Right lobe of liver (tissue), 6 donors: ENCODE results near the gene MMP15. TPM values are rescaled to one million over a fixed set of nuclear protein-coding genes. Genes with fewer than 3 reads are reported as not detected.
A peak's percentile ranks its signal among the peaks of the same experiment; 100 is the strongest.

Experiments
- ATAC-seq, 4 donors: fragments of 200-7000 bp; cut with Tn5 transposase; one replicate each; pipeline ENCODE4 v1.9.1; 2020; ENCODE audit warnings: mild to moderate bottlenecking in 4 of 4, moderate library complexity in 4 of 4
- DNase-seq, 3 donors: peaks; one replicate each; pipeline ENCODE4 v3.0.0-alpha.2; 2020
- H3K27ac ChIP-seq, 3 donors: fragments of 200-600 bp; one replicate each; pipeline ENCODE4 v1.8.0; 2022
- H3K27me3 ChIP-seq, 2 donors: fragments of 200-600 bp; one replicate each; pipeline ENCODE4 v1.8.0; 2022
- H3K36me3 ChIP-seq, 4 donors: fragments of 200-600 bp; sonication (generic) in 1 of 4; one replicate each; pipeline versions ENCODE4 v1.5.1 to v1.8.0; 2017 to 2022; ENCODE audit warnings: control low read depth in 1 of 4
- H3K4me1 ChIP-seq, 4 donors: fragments of 200-600 bp; sonication (generic) in 1 of 4; one replicate each; pipeline versions ENCODE4 v1.5.1 to v1.8.0; 2017 to 2022; ENCODE audit warnings: control low read depth in 1 of 4
- H3K4me3 ChIP-seq, 3 donors: fragments of 200-600 bp; one replicate each; pipeline ENCODE4 v1.8.0; 2022
- H3K9me3 ChIP-seq, 4 donors: fragments of 200-600 bp; sonication (generic) in 1 of 4; one replicate each; pipeline versions ENCODE4 v1.5.1 to v1.8.0; 2017 to 2022; ENCODE audit warnings: control low read depth in 1 of 4
- POLR2A ChIP-seq: fragments of 450-650 bp; IDR thresholded peaks from one replicate; pipeline ENCODE4 v1.6.1; 2017; ENCODE audit warnings: antibody characterized with exemption, mild to moderate bottlenecking
- WGBS: methylation state at CpG from one replicate; pipeline ENCODE4 v1.1.6; 2018; ENCODE audit warnings: low coverage, low lambda C conversion rate; ENCODE audit not compliant: insufficient coverage; ENCODE audit errors: missing lambda C conversion rate; 5-methylcytosine and 5-hydroxymethylcytosine counted together
- intact Hi-C, 2 donors: fragments of 100-400 bp; cut with DNase I; formaldehyde crosslinking; loops; one replicate each; pipeline versions ENCODE4 v1.11.2 to v1.14.1; 2022
- total RNA-seq, 6 experiments: library from RNA; depleted of rRNA in 2 of 6; stranded (reverse); fragments of >200 nt in 2 of 6; fragmentation: NEBNext Ultra II Directional in 3 of 6; extraction: Animal tissue kit (Norgen Biotek cat#: 25700) in 3 of 6; gene quantifications; one replicate each; pipeline versions ENCODE4 v1.1.0 to v1.2.4, GENCODE V29; 2016 to 2023
- TF ChIP-seq, protein P1 (sequence below), 4 donors: fragments of 200-600 bp in 3 of 4; fragments of 450-650 bp in 1 of 4; IDR thresholded peaks; one replicate each; pipeline versions ENCODE4 v1.5.1 to v1.8.0; 2016 to 2022; ENCODE audit warnings: antibody characterized with exemption in 4 of 4, mild to moderate bottlenecking in 2 of 4
- donor health status: DM: no; HTN: yes; CAD: no.
- donor health status: DM: no; HTN: no; CAD: no.
- donor health status: DM: no; HTN: no; CAD: no.
- donor health status: DM: no; HTN: yes; CAD: no.
- donor health status: DM: no; HTN: yes; CAD: no.

Gene MMP15
- total RNA-seq, 6 experiments from 2014 or later: 22.3 to 76.0 (median 35.2) TPM

DNA sequence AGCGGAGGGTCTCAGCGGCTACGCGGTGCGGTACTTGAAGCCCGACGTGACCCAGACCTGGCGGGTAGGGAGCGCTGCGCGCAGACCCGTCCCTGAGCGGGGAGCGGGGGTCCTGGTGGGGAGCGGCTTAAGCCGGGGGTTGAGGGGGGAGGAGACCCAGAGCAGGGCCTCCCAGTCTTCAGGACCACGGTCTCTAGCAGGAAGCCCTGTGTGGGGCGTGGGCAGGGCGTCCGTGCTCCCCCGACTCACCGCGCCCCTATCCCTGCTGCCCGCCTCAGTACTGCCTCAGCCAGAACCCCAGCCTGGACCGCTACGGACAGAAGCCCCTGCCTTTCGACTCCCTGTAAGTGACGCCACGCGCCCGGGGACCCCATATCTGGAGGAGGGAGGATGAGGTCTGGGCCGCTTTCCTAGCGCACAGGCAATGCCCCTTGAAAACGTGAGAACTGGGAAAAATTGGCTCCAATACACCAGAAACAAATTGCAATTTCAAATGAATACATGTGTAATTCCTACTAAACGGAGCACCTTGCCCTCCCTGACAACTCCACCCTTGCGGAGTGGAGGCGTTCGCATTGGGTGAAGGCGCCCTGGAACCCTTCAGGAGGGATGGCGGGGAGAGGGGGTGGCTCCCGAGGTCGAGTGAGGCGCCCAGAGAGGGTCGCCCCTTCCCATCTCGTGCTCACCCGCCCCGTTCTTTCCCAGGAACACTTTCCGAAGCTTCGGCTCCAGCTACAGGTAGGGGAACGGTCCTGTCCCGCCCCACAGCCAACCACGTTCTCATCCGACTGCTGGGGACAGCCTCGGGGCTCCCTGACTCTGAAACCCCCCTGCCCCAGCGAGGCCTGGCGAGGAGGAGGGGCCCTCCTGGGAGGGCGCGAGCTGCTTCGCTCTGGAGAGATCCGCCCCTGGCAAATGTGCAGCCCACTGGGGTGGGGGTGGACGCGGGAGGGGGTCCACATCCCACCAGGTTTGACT lies 40.1 kb upstream of the MMP15 start:
- H3K27me3 ChIP-seq: peaks cover 0 to 6% of the 10 kb centered on the region in 2 donors
- intact Hi-C loops: no loop called here
- H3K9me3 ChIP-seq: no peaks in the 10 kb centered on the region
- ATAC-seq (peak; percentile 43 to 45 (median 44)), DNase-seq (no peak)
- no peak overlapping the region for H3K27ac ChIP-seq
- WGBS: 22% methylated on average over 32 of the region's 62 CpGs
- no peaks in the 10 kb centered on the region for H3K36me3 ChIP-seq
- H3K4me1 ChIP-seq: peaks cover 0 to 6% (median 0%) of the 10 kb centered on the region in 4 donors
- TF ChIP-seq, protein P1, sequence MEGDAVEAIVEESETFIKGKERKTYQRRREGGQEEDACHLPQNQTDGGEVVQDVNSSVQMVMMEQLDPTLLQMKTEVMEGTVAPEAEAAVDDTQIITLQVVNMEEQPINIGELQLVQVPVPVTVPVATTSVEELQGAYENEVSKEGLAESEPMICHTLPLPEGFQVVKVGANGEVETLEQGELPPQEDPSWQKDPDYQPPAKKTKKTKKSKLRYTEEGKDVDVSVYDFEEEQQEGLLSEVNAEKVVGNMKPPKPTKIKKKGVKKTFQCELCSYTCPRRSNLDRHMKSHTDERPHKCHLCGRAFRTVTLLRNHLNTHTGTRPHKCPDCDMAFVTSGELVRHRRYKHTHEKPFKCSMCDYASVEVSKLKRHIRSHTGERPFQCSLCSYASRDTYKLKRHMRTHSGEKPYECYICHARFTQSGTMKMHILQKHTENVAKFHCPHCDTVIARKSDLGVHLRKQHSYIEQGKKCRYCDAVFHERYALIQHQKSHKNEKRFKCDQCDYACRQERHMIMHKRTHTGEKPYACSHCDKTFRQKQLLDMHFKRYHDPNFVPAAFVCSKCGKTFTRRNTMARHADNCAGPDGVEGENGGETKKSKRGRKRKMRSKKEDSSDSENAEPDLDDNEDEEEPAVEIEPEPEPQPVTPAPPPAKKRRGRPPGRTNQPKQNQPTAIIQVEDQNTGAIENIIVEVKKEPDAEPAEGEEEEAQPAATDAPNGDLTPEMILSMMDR (IDR thresholded peaks at IDR 0.05): no peak
- TF ChIP-seq POLR2A: no peak
- H3K4me3 ChIP-seq: peak overlapping the region; percentile 25 to 43 (median 29)

- no peak for ATAC-seq
- 61% methylated on average over 8 of the region's 9 CpGs for WGBS
Observed at GRCh38 chr16:57986196-57986595, 39.4 kb upstream of the MMP15 start.

GRCh38 chr16:57987441-57988177 lies 37.9 kb upstream of the MMP15 start:
- DNase-seq (peak in 1 of 3 donors; percentile 18), ATAC-seq (no peak)
- Histone ChIP-seq H3K9me3 (no peaks in the 10 kb centered on the region), H3K27me3 (peaks cover 0 to 6% of the 10 kb centered on the region in 2 donors), H3K4me3 (no peak overlapping the region), H3K27ac (no peak overlapping the region), H3K36me3 (no peaks in the 10 kb centered on the region), H3K4me1 (peaks cover 0 to 6% (median 0%) of the 10 kb centered on the region in 4 donors)
- intact Hi-C loops: no loop called here
- 100% methylated on average over 3 of the region's 8 CpGs for WGBS
- TF ChIP-seq POLR2A: no peak
- TF ChIP-seq, protein P1 (IDR thresholded peaks at IDR 0.05): no peak

More at GRCh38 chr16:57986196-57986595, 39.4 kb upstream of the MMP15 start:
- Histone ChIP-seq H3K9me3 (no peaks in the 10 kb centered on the region), H3K27me3 (peaks cover 0 to 6% of the 10 kb centered on the region in 2 donors), H3K4me3 (no peak overlapping the region), H3K27ac (no peak overlapping the region), H3K36me3 (no peaks in the 10 kb centered on the region), H3K4me1 (peaks cover 0 to 6% (median 0%) of the 10 kb centered on the region in 4 donors)
- intact Hi-C loops: no loop called here
- TF ChIP-seq, protein P1 (IDR thresholded peaks at IDR 0.05): no peak
- TF ChIP-seq POLR2A: no peak
- DNase-seq: no peak

DNA sequence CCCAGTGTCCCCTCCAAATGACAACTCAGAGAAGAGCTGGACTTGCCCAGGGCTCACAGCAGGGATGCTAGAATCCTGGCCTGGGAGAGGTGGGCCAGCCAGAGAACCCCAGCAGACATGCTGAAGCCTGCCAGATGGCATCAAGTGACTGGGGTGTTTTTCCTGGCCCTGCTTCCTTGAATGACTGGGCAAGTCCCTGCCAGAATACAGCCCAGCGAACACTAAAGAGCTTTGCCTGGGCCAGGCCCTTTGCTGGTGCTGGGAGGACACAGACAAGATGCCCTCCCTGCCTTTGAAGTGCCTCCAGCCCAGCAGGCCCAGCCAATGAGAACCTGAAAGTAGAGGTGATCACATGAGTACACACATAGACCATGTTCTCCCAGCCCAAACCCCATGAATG lies 36.6 kb upstream of the MMP15 start:
- Histone ChIP-seq H3K27me3 (peaks cover 0 to 6% of the 10 kb centered on the region in 2 donors), H3K27ac (no peak overlapping the region), H3K9me3 (no peaks in the 10 kb centered on the region), H3K36me3 (no peaks in the 10 kb centered on the region), H3K4me1 (peaks cover 0 to 6% (median 0%) of the 10 kb centered on the region in 4 donors), H3K4me3 (no peak overlapping the region)
- no peak for TF ChIP-seq POLR2A
- TF ChIP-seq, protein P1 (IDR thresholded peaks at IDR 0.05): no peak
- intact Hi-C loops: no loop called here
- ATAC-seq: no peak
- no CpG with 5 or more reads among the region's 1 CpG for WGBS
- DNase-seq: peak in 1 of 3 donors; percentile 30
